ENCODE results near the gene TARS3. TPM values are rescaled to one million over a fixed set of nuclear protein-coding genes. Genes with fewer than 3 reads are reported as not detected.
A peak's percentile ranks its signal among the peaks of the same experiment; 100 is the strongest.

TARS3 gene
- total and polyA plus RNA-seq, 10 donors, result 5.0 to 31.0 (median 16.7) TPM

DNA sequence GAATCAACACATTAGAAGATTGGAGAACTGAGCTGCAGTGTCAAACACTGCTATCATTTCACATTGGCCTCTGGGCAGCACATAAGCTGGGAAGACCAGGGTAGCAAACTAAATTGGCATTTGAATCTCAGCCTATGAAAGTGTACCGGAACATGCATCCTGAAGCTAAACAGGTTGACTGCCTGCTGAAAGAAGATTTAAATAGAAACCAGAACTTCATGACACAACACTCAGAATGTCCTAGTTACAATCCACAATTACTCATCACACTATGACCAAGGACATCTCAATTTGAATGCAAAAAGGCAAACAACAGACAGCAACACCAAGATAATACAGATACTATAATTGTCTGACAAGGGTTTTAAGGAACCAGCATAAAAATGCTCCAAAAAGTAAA, 98.3 kb downstream of the TARS3 start:
- WGBS, 5 donors, result 67 to 95% (median 89%) methylated on average over 1 of the region's 1 CpG
- Histone ChIP-seq H3K4me3 (no peak overlapping the region), H3K27me3 (replicated peaks in 1 of 7) (no peaks in the 10 kb centered on the region), H3K27ac (peak overlapping the region in 1 of 8 donors; percentile 66), H3K4me1 (no peaks in the 10 kb centered on the region), H3K9me3 (peaks cover 0 to 18% (median 7%) of the 10 kb centered on the region in 8 donors), H3K36me3 (peaks cover 0 to 34% (median 5%) of the 10 kb centered on the region in 6 donors)
- no peak for TF ChIP-seq POLR2AphosphoS5 (IDR thresholded peaks at IDR 0.05)
- TF ChIP-seq POLR2A (IDR thresholded peaks at IDR 0.05), result no peak
- no peak for TF ChIP-seq CTCF (IDR thresholded peaks at IDR 0.05 in 8 of 11, conservative IDR thresholded peaks at IDR 0.05 in 3 of 11)
- intact Hi-C loops (cut with DNase I; ENCODE audit: low total_unique reads), result no loop called here
- no peak for DNase-seq

GRCh38 chr15:101625184-101625583, 99.1 kb downstream of the TARS3 start:
- WGBS, 5 donors, result 61 to 96% (median 86%) methylated on average over 1 of the region's 1 CpG
- intact Hi-C loops (cut with DNase I; ENCODE audit: low total_unique reads), result no loop called here
- DNase-seq, result no peak

GRCh38 chr15:101623367-101624304, 100.6 kb downstream of the TARS3 start:
- peaks cover 0 to 10% (median 3%) of the 10 kb centered on the region in 6 donors for H3K4me1 ChIP-seq
- WGBS, 5 donors, result 95 to 97% (median 97%) methylated on average over 6 of the region's 6 CpGs
- TF ChIP-seq POLR2AphosphoS5 (IDR thresholded peaks at IDR 0.05) (no peak), CTCF (IDR thresholded peaks at IDR 0.05 in 8 of 11, conservative IDR thresholded peaks at IDR 0.05 in 3 of 11) (no peak), POLR2A (IDR thresholded peaks at IDR 0.05) (no peak)
- H3K4me3 ChIP-seq, result no peak overlapping the region
- DNase-seq, result no peak
- H3K27me3 ChIP-seq (replicated peaks in 1 of 7), result no peaks in the 10 kb centered on the region
- intact Hi-C loops (cut with DNase I; ENCODE audit: low total_unique reads), result no loop called here
- no peak overlapping the region for H3K27ac ChIP-seq
- H3K36me3 ChIP-seq, result peaks cover 0 to 41% (median 5%) of the 10 kb centered on the region in 6 donors
- peaks cover 0 to 18% (median 7%) of the 10 kb centered on the region in 8 donors for H3K9me3 ChIP-seq

More at GRCh38 chr15:101625184-101625583, 99.1 kb downstream of the TARS3 start:
- Histone ChIP-seq H3K36me3 (peaks cover 0 to 41% (median 5%) of the 10 kb centered on the region in 6 donors), H3K27ac (peak overlapping the region in 2 of 8 donors; percentile 49 to 66), H3K9me3 (peaks cover 0 to 18% (median 7%) of the 10 kb centered on the region in 8 donors), H3K4me3 (no peak overlapping the region), H3K4me1 (no peaks in the 10 kb centered on the region), H3K27me3 (replicated peaks in 1 of 7) (no peaks in the 10 kb centered on the region)
- TF ChIP-seq POLR2A (IDR thresholded peaks at IDR 0.05) (no peak), CTCF (IDR thresholded peaks at IDR 0.05 in 8 of 11, conservative IDR thresholded peaks at IDR 0.05 in 3 of 11) (no peak), POLR2AphosphoS5 (IDR thresholded peaks at IDR 0.05) (no peak)

GRCh38 chr15:101621961-101622360, 102.3 kb downstream of the TARS3 start:
- Histone ChIP-seq H3K27ac (no peak overlapping the region), H3K27me3 (replicated peaks in 1 of 7) (no peaks in the 10 kb centered on the region), H3K4me1 (peaks cover 0 to 13% (median 4%) of the 10 kb centered on the region in 6 donors), H3K4me3 (no peak overlapping the region), H3K36me3 (peaks cover 0 to 42% (median 5%) of the 10 kb centered on the region in 6 donors), H3K9me3 (peaks cover 0 to 18% (median 7%) of the 10 kb centered on the region in 8 donors)
- whole genome bisulfite sequencing, 5 donors, result 66 to 82% (median 81%) methylated on average over 3 of the region's 3 CpGs
- intact Hi-C loops (cut with DNase I; ENCODE audit: low total_unique reads), result no loop called here
- TF ChIP-seq CTCF (IDR thresholded peaks at IDR 0.05 in 8 of 11, conservative IDR thresholded peaks at IDR 0.05 in 3 of 11), result no peak
- no peak for DNase-seq
